Testis (tissue), 3 donors: ENCODE data around the gene SPSB3. TPM values are rescaled to one million over a fixed set of nuclear protein-coding genes. Genes with fewer than 3 reads are reported as not detected.

Experiments
- DNase-seq: peaks from one replicate; pipeline ENCODE4 v3.0.0-alpha.2; 2019
- H3K27ac ChIP-seq, 2 donors: fragments of 200-600 bp; sonication (generic); one replicate each; pipeline ENCODE4 v1.5.1; 2019
- H3K27me3 ChIP-seq: fragments of 200-600 bp; sonication (generic); one replicate; pipeline ENCODE4 v1.5.1; 2019
- H3K36me3 ChIP-seq: fragments of 200-600 bp; sonication (generic); one replicate; pipeline ENCODE4 v1.5.1; 2017; ENCODE audit warnings: low read depth; ENCODE audit errors: missing control alignments
- H3K4me1 ChIP-seq: fragments of 200-600 bp; sonication (generic); one replicate; pipeline ENCODE4 v1.5.1; 2019
- H3K4me3 ChIP-seq, 2 donors: fragments of 200-600 bp; sonication (generic); one replicate each; pipeline ENCODE4 v1.5.1; 2017 to 2019
- H3K9me3 ChIP-seq: fragments of 200-600 bp; sonication (generic); one replicate; pipeline ENCODE4 v1.5.1; 2017
- CTCF ChIP-seq, 3 experiments: fragments of 450-650 bp in 2 of 3; fragments of 200-600 bp in 1 of 3; sonication (generic) in 1 of 3; IDR thresholded peaks; one replicate each; pipeline ENCODE4 v1.5.1; 2016 to 2019; ENCODE audit warnings: antibody characterized with exemption in 3 of 3, mild to moderate bottlenecking in 2 of 3, moderate library complexity in 1 of 3
- POLR2A ChIP-seq: fragments of 450-650 bp; IDR thresholded peaks from one replicate; pipeline ENCODE4 v1.6.1; 2017; ENCODE audit warnings: antibody characterized with exemption, mild to moderate bottlenecking, moderate library complexity
- WGBS, 2 donors: methylation state at CpG; one replicate each; pipeline ENCODE4 v1.1.5; 2018; 5-methylcytosine and 5-hydroxymethylcytosine counted together
- intact Hi-C: fragments of 100-400 bp; cut with DNase I; formaldehyde crosslinking; loops from one replicate; pipeline ENCODE4 v1.15.1; 2023; ENCODE audit warnings: low total_unique reads
- polyA plus RNA-seq: library from polyadenylated mRNA; stranded (reverse); fragments of 350-450 nt; fragmentation: Illumina TruSeq; extraction: RNeasy Lipid Tissue Mini Kit (QIAGEN cat#74804); gene quantifications from one replicate; pipeline ENCODE4 v1.2.3, GENCODE V29; 2014; ENCODE audit warnings: low read depth, low replicate concordance; ENCODE audit not compliant: insufficient read depth
- total RNA-seq, 2 donors: library from RNA; depleted of rRNA; stranded (reverse); fragments of >200 nt; gene quantifications; one replicate each; pipeline ENCODE4 v1.2.3, GENCODE V29; 2016

Gene SPSB3
- total and polyA plus RNA-seq, 3 donors from 2014 or later, result 43.8 to 114 (median 111) TPM

- TF ChIP-seq CTCF (IDR thresholded peaks at IDR 0.05), result no peak
- TF ChIP-seq POLR2A, result no peak
- H3K27me3 ChIP-seq, result no peaks in the 10 kb centered on the region
These were observed 12.7 kb upstream of the SPSB3 start for GRCh38 chr16:1794908-1795666.

GRCh38 chr16:1794221-1794871, 12.0 kb upstream of the SPSB3 start:
- 55 to 69% methylated on average over 9 to 18 of the region's 18 CpGs for WGBS, 2 donors
- no peak for TF ChIP-seq CTCF (IDR thresholded peaks at IDR 0.05)
- no peak for TF ChIP-seq POLR2A
- no peaks in the 10 kb centered on the region for H3K36me3 ChIP-seq

More at GRCh38 chr16:1794908-1795666, 12.7 kb upstream of the SPSB3 start:
- Histone ChIP-seq H3K36me3 (no peaks in the 10 kb centered on the region), H3K9me3 (no peaks in the 10 kb centered on the region), H3K27ac (no peak overlapping the region), H3K4me3 (no peak overlapping the region), H3K4me1 (no peaks in the 10 kb centered on the region)
- 83 to 85% methylated on average over 31 to 32 of the region's 32 CpGs for WGBS, 2 donors
- DNase-seq, result no peak
- intact Hi-C loops, result no loop called here

DNA sequence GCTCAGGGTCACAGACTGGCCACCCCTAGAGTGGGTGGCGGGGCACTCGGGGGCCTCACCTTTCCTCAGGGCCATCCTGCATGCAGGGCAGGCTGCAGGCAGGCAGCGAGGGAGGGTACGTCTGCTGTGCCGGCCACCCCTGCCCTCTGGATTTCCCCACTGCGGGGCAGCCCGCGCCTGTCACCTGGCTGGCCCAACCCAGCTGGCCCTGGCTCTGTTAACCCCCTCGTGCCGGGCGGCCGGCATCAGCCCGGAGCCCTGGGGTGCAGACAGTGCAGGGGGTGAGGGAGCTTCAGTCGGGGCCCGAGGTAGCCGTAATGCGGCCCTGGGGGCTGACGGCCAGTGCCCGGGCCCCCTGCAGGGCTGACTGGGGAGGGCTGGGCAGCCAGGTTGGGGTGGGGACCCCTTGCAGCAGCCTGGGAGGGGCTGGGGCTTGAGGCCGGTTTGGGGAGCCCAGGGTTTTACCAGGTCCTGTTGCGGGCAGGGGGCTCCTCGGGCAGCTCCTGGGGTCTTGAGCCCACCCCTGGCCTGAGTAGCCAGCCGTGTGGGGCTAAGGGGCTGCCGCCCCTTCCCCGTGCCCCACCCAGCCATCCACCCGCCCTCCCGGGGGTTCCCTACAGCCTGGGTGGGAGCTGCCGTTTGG, 11.3 kb upstream of the SPSB3 start, which contains the start of gene IGFALS:
Gene IGFALS (minus strand): TSS at position 128 of the 643 bp plus-strand sequence. CDS start 53 bp downstream, at position 75.
- Histone ChIP-seq H3K36me3 (no peaks in the 10 kb centered on the region), H3K9me3 (no peaks in the 10 kb centered on the region), H3K27me3 (no peaks in the 10 kb centered on the region), H3K4me1 (no peaks in the 10 kb centered on the region), H3K4me3 (no peak within 1 kb of the TSS), H3K27ac (no peak within 1 kb of the TSS)
- TF ChIP-seq POLR2A (no peak), CTCF (IDR thresholded peaks at IDR 0.05) (no peak)
- WGBS, 2 donors, result 57% methylated on average over 25 of the region's 28 CpGs; no CpG with 5 or more reads in 1 of the 2 donors
- DNase-seq, result no peak
- intact Hi-C loops, result no loop called here

More at GRCh38 chr16:1794221-1794871, 12.0 kb upstream of the SPSB3 start:
- H3K4me3 ChIP-seq, result no peak overlapping the region
- H3K27ac ChIP-seq, result no peak overlapping the region
- no peaks in the 10 kb centered on the region for H3K27me3 ChIP-seq
- H3K4me1 ChIP-seq, result no peaks in the 10 kb centered on the region
- DNase-seq, result no peak
- no peaks in the 10 kb centered on the region for H3K9me3 ChIP-seq
- intact Hi-C loops, result no loop called here

- H3K4me1 ChIP-seq, result no peaks in the 10 kb centered on the region
- no peaks in the 10 kb centered on the region for H3K36me3 ChIP-seq
- WGBS, 2 donors, result 87 to 91% methylated on average over 3 to 32 of the region's 33 CpGs
- no peaks in the 10 kb centered on the region for H3K27me3 ChIP-seq
- H3K4me3 ChIP-seq, result no peak overlapping the region
- intact Hi-C loops, result no loop called here
- TF ChIP-seq POLR2A, result no peak
- no peak for TF ChIP-seq CTCF (IDR thresholded peaks at IDR 0.05)
- DNase-seq, result no peak
- H3K9me3 ChIP-seq, result no peaks in the 10 kb centered on the region
- no peak overlapping the region for H3K27ac ChIP-seq
These were observed 10.6 kb upstream of the SPSB3 start for GRCh38 chr16:1792836-1793577.
